ENCODE results near the gene SLC26A8. TPM values are rescaled to one million over a fixed set of nuclear protein-coding genes. Genes with fewer than 3 reads are reported as not detected.

The SLC26A8 gene
- total and polyA plus RNA-seq, 2 of the 13 experiments (the other 11 are each of a cell fraction or from before 2014, with no cell fraction given) = 0.46 TPM; not detected in 1

DNA sequence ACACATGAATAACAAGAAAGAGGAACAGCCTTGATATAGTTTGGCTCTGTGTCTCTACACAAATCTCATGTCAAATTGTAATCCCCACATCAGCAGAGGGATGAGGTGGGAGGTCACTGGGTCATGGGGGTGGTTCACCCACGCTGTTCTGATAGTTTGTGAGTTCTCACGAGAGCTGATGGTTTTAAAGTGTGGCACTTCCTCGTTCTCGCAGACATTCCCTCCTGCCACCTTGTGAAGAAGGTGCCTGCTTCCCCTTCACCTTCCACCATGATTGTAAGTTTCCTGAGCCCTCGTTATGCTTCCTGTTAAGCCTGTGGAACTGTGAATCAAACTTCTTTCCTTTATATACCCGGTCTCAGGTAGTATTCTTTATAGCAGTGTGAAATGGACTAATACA, 116.7 kb downstream of the SLC26A8 start:
- FAIRE-seq = no peak
- Histone ChIP-seq H3K79me2 (ENCODE audit: insufficient read depth, low read length) (peaks cover 95% of the 10 kb centered on the region), H4K20me1 (ENCODE audit: insufficient read depth, low read length) (peaks cover 17% of the 10 kb centered on the region), H3K9me3 (ENCODE audit: low read length) (peaks cover 29% of the 10 kb centered on the region), H3K36me3 (replicated peaks in 1 of 2; ENCODE audit: control insufficient read depth in 1 of 2, insufficient read depth in 2 of 2, low read length in 2 of 2) (peaks cover 20 to 71% of the 10 kb centered on the region in 2 experiments), H3K4me3 (replicated peaks in 1 of 3; ENCODE audit: insufficient read depth in 1 of 3, low read depth in 2 of 3, low read length in 3 of 3) (no peak overlapping the region), H3K27ac (ENCODE audit: extremely low read length, insufficient read depth, low read length) (no peak overlapping the region), H3K9ac (ENCODE audit: insufficient read depth, low read depth, low read length) (no peak overlapping the region), H2AFZ (ENCODE audit: low read length) (no peak overlapping the region), H3K4me2 (ENCODE audit: low read depth, low read length) (no peak overlapping the region), H3K4me1 (ENCODE audit: insufficient read depth, low read length) (peaks cover 10% of the 10 kb centered on the region), H3K27me3 (ENCODE audit: control insufficient read depth in 1 of 2, insufficient read depth in 2 of 2, low read length in 2 of 2) (no peaks in the 10 kb centered on the region)
- BruUV-seq (replicated peaks) = no TSS peak
- no peak for ATAC-seq
- in situ Hi-C loops (cut with HindIII; ENCODE audit: extremely low pct_ligation_motif_present, low pct_unique_long_range_greater_than_20kb) (no loop called here), intact Hi-C loops (cut with micrococcal nuclease; ENCODE audit: unreplicated experiment) (no loop called here)
- POLR2A ChIA-PET = no interaction called here
- WGBS (ENCODE audit: low lambda C conversion rate) = 96% methylated on average over 6 of the region's 6 CpGs
- CTCF ChIA-PET (ENCODE audit: low intra/inter-chr PET ratio, low total read pairs) = no interaction called here
- TF ChIP-seq DNMT1 (CRISPR knock-in tag; IDR thresholded peaks at IDR 0.05) (no peak), SOX13 (IDR thresholded peaks at IDR 0.05) (no peak), SOX13 (CRISPR knock-in tag; conservative IDR thresholded peaks at IDR 0.05 in 1 of 2, IDR thresholded peaks at IDR 0.05 in 1 of 2) (no peak), RBM22 (optimal IDR thresholded peaks at IDR 0.05; ENCODE audit: low read length) (peak; percentile 47), POLR2A (IDR thresholded peaks at IDR 0.05; ENCODE audit: insufficient read depth in 1 of 2, low read depth in 2 of 2, low read length in 2 of 2) (0 out of 4 replicates have a peak, but pooled peaks of 1 of the 2 experiments have one; percentile 22)
- TF ChIP-seq, protein P1, sequence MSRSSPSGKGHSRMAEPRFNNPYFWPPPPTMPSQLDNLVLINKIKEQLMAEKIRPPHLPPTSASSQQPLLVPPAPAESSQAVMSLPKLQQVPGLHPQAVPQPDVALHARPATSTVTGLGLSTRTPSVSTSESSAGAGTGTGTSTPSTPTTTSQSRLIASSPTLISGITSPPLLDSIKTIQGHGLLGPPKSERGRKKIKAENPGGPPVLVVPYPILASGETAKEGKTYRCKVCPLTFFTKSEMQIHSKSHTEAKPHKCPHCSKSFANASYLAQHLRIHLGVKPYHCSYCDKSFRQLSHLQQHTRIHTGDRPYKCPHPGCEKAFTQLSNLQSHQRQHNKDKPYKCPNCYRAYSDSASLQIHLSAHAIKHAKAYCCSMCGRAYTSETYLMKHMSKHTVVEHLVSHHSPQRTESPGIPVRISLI (CRISPR knock-in tag; IDR thresholded peaks at IDR 0.05; ENCODE audit: borderline replicate concordance) = no peak
- no peak for DNase-seq (ENCODE audit: low spot score)

DNA sequence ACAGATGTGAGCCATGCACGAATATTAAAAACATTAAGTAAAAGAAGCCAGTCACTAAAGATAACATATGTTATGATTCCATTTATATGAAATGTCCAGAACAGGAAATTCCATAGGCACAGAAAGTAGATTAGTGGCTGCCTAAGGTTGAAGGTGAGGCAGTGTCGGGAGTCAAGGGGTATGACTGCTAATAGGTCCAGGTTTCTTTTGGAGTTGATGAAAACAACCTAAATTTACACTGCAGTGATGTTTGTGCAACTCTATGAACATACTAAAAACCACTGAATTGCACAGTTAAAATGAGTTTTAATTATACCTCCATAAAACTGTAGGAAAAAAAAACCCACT, 118.0 kb downstream of the SLC26A8 start:
- DNase-seq (ENCODE audit: low spot score) = no peak
- no peak overlapping the region for H3K27ac ChIP-seq (ENCODE audit: extremely low read length, insufficient read depth, low read length)
- H3K36me3 ChIP-seq (replicated peaks in 1 of 2; ENCODE audit: control insufficient read depth in 1 of 2, insufficient read depth in 2 of 2, low read length in 2 of 2) = peaks cover 21 to 71% of the 10 kb centered on the region in 2 experiments
- H3K9me3 ChIP-seq (ENCODE audit: low read length) = peaks cover 29% of the 10 kb centered on the region
- in situ Hi-C loops (cut with HindIII; ENCODE audit: extremely low pct_ligation_motif_present, low pct_unique_long_range_greater_than_20kb) (no loop called here), intact Hi-C loops (cut with micrococcal nuclease; ENCODE audit: unreplicated experiment) (no loop called here)
- no TSS peak for BruUV-seq (replicated peaks)
- H3K4me2 ChIP-seq (ENCODE audit: low read depth, low read length) = no peak overlapping the region
- H3K4me1 ChIP-seq (ENCODE audit: insufficient read depth, low read length) = peaks cover 10% of the 10 kb centered on the region
- H3K4me3 ChIP-seq (replicated peaks in 1 of 3; ENCODE audit: insufficient read depth in 1 of 3, low read depth in 2 of 3, low read length in 3 of 3) = no peak overlapping the region
- WGBS (ENCODE audit: low lambda C conversion rate) = 97% methylated on average over 2 of the region's 2 CpGs
- H3K79me2 ChIP-seq (ENCODE audit: insufficient read depth, low read length) = peaks cover 95% of the 10 kb centered on the region
- ChIA-PET CTCF (ENCODE audit: low intra/inter-chr PET ratio, low total read pairs) (no interaction called here), POLR2A (no interaction called here)
- H3K9ac ChIP-seq (ENCODE audit: insufficient read depth, low read depth, low read length) = no peak overlapping the region
- ATAC-seq = no peak
- H3K27me3 ChIP-seq (ENCODE audit: control insufficient read depth in 1 of 2, insufficient read depth in 2 of 2, low read length in 2 of 2) = no peaks in the 10 kb centered on the region
- no peak for FAIRE-seq
- no peak overlapping the region for H2AFZ ChIP-seq (ENCODE audit: low read length)
- peaks cover 15% of the 10 kb centered on the region for H4K20me1 ChIP-seq (ENCODE audit: insufficient read depth, low read length)
- TF ChIP-seq RFX1 (IDR thresholded peaks at IDR 0.05) (no peak), ZNF317 (CRISPR knock-in tag; IDR thresholded peaks at IDR 0.05) (no peak), NR2F2 (IDR thresholded peaks at IDR 0.05; ENCODE audit: borderline replicate concordance, low read depth) (no peak), RORA (CRISPR knock-in tag; IDR thresholded peaks at IDR 0.05) (no peak), GABPB1 (CRISPR knock-in tag; IDR thresholded peaks at IDR 0.05) (no peak), TMF1 (CRISPR knock-in tag; IDR thresholded peaks at IDR 0.05; ENCODE audit: low read depth) (no peak), GATAD2A (CRISPR knock-in tag; IDR thresholded peaks at IDR 0.05) (no peak), ZBTB38 (CRISPR knock-in tag; IDR thresholded peaks at IDR 0.05) (no peak)
- TF ChIP-seq, protein P2, sequence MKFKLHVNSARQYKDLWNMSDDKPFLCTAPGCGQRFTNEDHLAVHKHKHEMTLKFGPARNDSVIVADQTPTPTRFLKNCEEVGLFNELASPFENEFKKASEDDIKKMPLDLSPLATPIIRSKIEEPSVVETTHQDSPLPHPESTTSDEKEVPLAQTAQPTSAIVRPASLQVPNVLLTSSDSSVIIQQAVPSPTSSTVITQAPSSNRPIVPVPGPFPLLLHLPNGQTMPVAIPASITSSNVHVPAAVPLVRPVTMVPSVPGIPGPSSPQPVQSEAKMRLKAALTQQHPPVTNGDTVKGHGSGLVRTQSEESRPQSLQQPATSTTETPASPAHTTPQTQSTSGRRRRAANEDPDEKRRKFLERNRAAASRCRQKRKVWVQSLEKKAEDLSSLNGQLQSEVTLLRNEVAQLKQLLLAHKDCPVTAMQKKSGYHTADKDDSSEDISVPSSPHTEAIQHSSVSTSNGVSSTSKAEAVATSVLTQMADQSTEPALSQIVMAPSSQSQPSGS (CRISPR knock-in tag; IDR thresholded peaks at IDR 0.05) = no peak
- TF ChIP-seq, protein P3, sequence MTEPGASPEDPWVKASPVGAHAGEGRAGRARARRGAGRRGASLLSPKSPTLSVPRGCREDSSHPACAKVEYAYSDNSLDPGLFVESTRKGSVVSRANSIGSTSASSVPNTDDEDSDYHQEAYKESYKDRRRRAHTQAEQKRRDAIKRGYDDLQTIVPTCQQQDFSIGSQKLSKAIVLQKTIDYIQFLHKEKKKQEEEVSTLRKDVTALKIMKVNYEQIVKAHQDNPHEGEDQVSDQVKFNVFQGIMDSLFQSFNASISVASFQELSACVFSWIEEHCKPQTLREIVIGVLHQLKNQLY (CRISPR knock-in tag; IDR thresholded peaks at IDR 0.05) = no peak
- TF ChIP-seq, protein P4, sequence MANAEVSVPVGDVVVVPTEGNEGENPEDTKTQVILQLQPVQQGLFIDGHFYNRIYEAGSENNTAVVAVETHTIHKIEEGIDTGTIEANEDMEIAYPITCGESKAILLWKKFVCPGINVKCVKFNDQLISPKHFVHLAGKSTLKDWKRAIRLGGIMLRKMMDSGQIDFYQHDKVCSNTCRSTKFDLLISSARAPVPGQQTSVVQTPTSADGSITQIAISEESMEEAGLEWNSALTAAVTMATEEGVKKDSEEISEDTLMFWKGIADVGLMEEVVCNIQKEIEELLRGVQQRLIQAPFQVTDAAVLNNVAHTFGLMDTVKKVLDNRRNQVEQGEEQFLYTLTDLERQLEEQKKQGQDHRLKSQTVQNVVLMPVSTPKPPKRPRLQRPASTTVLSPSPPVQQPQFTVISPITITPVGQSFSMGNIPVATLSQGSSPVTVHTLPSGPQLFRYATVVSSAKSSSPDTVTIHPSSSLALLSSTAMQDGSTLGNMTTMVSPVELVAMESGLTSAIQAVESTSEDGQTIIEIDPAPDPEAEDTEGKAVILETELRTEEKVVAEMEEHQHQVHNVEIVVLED (CRISPR knock-in tag; IDR thresholded peaks at IDR 0.05; ENCODE audit: borderline replicate concordance) = no peak
